HG03159 (cell line): ENCODE results near the gene HIPK4.
"Not testable (repeated sequence)": the region's sequence is repeated elsewhere in the genome, so short reads cannot be mapped to it uniquely, and the experiment has no call there.

Source experiments
- ATAC-seq: cut with Tn5 transposase; IDR thresholded peaks from one replicate; pipeline ENCODE4 v1.9.1; 2021; ENCODE audit warnings: mild to moderate bottlenecking, moderate library complexity; ENCODE audit not compliant: unreplicated experiment

Gene HIPK4

DNA sequence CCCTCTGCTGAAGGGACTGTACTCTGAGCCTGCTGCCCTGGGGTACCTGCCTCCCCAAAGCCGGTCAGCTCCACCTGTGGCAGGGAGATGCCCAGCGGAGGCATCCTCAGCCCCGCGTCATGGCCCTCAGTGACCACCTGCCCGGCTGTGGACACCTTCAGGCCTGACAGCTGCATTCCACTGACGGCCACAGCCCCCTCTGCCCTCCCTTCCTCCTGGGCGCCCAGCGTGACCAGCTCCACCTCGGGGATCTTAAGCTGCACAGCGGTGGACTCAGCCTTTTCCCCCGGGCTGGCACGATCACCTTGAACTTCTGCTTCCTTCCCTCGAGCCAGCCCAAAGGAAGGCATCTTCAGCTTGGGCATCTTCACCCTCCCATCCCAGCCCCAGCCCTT, 4.8 kb upstream of the HIPK4 start:
- ATAC-seq, result no peak

GRCh38 chr19:40393894-40394815, 4.2 kb upstream of the HIPK4 start:
- no peak for ATAC-seq

DNA sequence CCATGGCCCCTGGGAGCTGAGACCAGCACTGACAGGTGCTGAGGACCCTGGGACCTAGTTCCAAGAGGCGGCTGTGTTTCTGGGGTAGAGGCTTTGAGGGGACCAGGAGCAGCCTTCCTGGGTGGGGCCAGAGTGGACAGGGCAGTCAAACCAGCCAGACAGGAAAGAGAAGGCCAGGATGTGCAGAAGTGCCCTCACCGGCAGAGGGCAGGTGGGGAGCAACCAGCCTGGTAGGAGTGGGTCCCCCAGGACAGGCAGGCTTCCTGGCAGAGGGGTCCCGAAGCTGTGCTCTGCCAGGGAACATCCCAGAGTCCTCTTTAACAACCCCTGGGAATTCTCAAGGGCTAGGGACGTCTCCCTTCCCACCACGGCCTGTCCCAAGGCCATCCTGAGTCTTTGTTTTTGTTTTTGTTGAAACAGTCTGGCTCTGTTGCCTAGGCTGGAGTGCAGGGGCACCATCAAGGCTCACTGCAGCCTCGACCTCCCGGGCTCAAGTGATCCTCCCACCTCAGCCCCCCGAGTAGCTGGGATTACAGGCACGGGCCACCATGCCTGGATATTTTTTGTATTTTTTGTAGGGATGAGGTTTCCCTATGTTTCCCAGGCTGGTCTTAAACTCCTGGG, 3.0 kb upstream of the HIPK4 start:
- ATAC-seq, result no peak

DNA sequence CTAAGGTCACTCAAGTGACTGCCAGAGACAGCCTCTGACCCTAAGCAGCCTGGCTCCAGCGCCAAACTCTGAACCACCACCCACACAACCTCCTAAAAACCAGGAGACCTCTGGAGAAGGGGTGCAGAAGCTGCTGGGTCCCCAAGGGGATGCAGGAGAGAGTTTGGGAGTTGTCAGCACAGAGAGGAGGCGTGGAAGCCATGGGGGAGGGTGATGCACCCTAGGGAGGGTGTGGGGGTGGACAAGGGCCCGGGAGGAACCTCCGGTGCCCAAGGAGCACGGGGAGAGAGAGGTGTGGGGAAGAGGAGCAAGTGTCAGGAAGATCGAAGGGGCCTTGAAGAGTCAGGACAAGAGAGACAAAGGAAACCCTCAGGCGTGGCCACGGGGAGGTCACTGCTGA, 2.1 kb upstream of the HIPK4 start:
- ATAC-seq, result no peak

- no peak for ATAC-seq
Observed at GRCh38 chr19:40389404-40390083, 437 bp downstream of the HIPK4 start.

DNA sequence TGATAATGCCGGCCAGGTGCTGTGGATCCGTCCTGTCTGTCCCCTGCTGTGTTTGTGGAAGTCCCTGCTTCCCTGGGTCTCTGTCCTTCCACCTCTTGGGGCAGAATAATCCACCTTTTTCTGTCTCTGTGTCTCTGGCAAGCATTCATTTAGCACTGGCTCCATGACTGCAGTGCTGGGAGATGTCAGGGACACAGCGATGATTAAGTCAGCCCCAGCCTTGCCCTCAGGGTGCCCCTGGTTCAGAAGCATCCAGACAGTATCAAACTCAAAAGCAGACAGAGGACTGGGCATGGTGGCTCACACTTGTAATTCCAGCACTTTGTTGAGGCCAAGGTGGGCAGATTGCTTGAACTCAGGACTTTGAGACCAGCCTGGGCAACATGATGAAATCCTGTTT, 1.5 kb downstream of the HIPK4 start:
- no peak for ATAC-seq

DNA sequence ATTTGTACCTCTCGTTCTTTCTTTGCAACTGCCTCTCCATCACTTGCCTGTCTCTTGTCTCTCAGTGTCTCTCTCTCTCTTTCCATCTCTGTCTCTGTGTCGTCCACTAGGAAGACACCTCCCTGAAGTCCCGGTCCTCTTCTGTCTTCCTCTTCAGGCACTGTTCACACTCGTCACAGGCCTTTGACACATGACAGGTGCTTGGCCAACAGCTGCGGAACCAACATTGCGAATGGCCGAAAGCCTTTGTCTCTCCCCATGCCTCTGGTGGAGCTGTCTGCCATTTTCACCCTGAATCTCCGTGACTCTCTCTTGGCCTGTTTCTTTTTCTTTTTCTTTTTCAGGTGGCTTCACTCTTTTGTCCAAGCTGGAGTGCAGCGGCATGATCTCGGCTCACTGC, 2.8 kb downstream of the HIPK4 start:
- no peak for ATAC-seq

DNA sequence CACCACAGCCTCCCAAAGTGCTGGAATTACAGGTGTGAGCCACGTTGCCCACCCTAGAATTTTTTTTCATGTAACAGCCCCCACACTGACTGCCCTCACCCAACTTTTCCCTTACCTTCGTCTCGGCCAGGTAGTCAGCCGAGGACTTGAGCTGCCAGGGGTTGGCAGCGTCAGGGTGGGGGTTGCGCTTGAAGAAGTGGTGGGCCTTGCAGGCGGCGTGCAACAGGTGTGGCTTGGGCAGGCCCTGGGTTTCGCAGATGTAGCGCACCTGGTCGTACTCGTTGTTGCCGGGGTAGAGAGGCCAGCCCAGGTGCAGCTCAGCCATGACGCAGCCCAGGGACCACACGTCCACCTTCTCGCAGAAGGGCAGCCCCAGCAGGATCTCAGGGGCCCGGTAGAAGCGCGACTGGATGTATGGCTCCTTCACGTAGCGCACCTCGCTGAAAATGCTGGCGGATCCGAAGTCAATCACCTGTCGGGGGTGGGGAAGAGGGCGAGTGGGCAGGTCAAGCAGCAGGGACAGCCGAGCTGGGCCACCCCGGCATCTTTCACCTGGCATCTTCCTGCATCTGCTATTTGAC, 6.2 kb downstream of the HIPK4 start:
- no peak for ATAC-seq

GRCh38 chr19:40381321-40381720, 8.7 kb downstream of the HIPK4 start:
- ATAC-seq, result no peak

- no peak for ATAC-seq
Observed at GRCh38 chr19:40380199-40381037, 9.6 kb downstream of the HIPK4 start.

DNA sequence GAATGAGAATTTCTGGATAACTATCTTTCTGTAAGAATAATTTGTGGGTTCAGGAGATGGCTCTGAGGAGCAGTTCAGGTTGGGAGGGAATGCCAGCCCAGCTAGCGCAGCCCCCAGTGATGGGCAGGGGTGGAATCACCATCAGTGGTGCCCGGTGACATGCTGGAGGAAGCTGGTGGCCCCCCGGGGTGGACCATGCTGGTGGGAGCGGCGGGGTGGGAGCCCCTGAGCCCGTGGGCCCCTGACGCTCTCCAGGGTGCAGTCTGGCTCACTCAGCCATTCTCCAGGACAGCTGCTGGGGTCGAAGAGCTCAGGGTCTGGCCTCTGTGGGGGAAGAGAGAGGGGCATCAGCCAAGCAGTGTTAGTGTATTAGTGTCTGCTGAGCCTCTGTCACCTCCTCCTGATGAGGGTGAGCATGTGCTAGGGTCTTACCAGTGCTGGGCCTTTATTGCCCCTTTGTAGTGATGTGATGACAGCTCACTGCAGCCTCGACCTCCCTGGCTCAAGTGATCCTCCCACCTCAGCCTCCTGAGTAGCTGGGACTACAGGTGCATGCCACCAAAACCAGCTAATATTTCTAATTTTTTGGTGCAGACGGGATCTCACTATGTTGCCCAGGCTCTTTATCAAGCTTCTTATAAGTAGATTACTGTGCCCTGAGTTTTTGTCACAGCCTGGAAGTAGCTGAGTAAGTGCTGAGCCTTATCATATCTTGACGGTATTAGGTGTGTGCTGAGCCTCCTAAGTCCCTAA, 10.4 kb downstream of the HIPK4 start:
- ATAC-seq, result no peak

DNA sequence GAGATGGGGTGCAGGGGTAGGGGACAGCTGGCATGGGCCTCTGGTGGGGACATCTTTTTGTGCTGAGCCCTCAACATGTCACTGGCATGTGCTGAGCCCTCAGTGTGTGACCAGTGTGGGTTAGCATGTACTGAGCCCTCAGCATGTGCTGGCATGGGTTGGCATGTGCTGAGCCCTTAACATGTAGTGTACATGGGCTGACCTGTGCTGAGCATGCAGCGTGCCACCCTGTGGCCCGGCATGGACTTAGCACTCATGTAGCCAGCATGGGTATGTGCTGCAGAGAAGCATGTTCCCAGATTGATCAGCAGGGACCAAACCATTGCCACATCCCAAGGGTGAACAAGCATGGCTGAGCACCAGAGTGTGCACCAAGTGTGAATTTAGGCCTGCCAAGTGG, 11.5 kb downstream of the HIPK4 start:
- ATAC-seq, result no peak

- no peak for ATAC-seq
Observed at GRCh38 chr19:40377876-40378385, 12.1 kb downstream of the HIPK4 start.

DNA sequence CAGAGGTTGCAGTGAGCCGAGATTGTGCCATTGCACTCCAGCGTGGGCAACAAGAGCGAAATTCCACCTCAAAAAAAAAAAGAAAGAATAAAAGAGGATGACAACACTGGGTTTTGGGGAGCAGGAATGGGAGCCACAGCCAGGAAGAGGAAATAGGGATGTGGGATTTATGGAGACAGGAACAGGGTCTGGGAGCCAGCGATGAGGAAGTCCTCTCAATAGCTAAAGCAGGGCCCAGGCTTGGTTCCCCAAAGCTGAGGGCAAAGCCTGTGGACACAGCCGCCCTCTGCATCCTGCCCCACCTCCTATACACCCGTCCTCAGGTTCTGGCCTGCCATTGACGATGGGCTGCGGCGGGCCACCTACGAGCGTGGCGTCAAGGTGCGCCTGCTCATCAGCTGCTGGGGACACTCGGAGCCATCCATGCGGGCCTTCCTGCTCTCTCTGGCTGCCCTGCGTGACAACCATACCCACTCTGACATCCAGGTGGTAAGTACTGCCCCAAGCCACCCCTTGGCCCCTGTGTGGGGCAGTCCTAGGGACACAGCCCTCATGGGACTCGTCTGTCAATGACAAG, 13.6 kb downstream of the HIPK4 start:
- no peak for ATAC-seq

DNA sequence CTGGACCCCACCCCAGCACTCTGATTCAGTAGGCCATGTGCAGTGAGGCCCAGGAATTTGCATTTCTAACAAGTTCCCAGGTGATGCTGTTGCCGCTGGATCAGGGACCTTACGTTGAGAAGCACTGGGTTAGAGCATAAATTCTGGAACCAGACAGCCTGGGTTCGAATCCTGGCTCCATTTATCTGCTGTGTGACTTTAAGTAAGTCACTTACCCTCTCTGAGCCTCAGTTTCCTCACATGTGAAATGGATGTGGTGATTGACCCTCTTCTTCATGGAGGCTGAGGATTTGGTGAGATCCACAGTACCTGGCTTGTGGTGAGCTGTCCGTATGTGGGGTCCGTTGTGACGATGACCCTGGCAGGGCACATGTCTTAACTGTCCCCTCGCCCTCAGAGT, 15.9 kb downstream of the HIPK4 start:
- no peak for ATAC-seq

DNA sequence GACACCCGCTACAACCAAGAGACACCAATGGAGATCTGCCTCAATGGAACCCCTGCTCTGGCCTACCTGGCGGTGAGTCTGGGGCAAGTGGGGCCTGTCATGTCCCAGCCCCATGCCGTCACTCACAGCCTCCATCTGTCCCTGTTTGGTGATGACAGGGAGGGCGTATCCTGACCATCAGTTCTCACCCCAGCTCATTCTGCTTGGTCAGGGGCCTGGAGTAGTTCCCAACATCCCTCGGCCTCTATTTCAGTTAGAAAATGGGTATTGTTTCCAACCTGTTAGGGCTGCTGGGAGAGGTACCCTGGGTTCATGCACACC, 18.2 kb downstream of the HIPK4 start:
- no peak for ATAC-seq

DNA sequence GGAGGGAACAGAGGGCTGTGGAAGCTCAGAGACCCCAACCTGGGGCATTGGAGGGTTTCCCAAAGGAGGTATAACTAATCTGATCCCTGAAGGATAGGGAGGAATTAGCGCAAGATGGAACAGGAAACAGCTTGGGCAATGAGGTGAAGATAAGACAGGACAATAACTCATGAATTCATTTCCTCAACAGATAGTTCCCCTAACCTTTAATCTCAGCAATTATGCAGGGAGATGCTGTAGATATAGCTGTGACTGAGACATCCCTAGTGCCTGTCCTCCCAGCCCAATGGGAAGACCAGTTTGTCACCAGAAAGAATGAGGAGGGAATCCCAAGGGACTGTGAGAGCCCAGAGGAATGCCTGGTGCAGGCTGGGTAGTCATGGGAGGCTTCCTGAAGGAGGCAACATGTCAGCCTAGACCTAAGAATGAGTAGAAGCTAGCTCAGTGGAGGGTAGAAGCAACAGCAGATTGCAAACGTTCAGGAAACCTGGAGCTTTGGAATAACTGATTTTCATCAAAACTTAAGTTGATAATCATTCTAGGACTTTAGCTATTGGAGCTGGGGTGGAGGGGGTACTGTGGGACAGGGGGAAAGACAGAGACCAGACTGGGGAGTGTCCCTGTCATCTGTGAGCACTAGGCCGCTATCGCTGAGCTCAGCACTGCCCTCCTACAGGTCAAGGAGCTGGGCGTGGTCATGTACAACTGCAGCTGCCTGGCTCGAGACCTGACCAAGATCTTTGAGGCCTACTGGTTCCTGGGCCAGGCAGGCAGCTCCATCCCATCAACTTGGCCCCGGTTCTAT, 18.8 kb downstream of the HIPK4 start:
- no peak for ATAC-seq

GRCh38 chr19:40370253-40370652, 19.7 kb downstream of the HIPK4 start:
- not testable (repeated sequence) for ATAC-seq

DNA sequence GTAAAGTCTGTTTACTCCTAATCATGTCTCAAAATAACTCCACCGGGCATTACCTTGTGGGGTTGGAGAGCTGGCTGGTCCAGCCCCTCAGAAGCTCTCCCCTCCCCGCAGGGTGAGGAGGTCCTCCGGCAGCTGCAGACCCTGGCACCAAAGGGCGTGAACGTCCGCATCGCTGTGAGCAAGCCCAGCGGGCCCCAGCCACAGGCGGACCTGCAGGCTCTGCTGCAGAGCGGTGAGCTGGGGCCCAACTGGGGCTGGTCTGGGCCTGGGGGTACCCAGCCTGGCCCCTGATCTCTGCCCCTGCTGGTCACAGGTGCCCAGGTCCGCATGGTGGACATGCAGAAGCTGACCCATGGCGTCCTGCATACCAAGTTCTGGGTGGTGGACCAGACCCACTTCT, 20.2 kb downstream of the HIPK4 start:
- ATAC-seq, result no peak
